H9 (cell line): ENCODE results near the gene ZIC4. TPM values are rescaled to one million over a fixed set of nuclear protein-coding genes. Genes with fewer than 3 reads are reported as not detected.

ENCODE experiments used
- DNase-seq: peaks from one replicate; pipeline ENCODE4 v3.0.0-alpha.2; 2017
- H2AFZ ChIP-seq: one replicate; pipeline ENCODE4 v1.6.1; 2013; ENCODE audit warnings: mild to moderate bottlenecking, low read length, control low read depth, moderate library complexity
- H2AK5ac ChIP-seq: 2 replicates; pipeline ENCODE4 v1.6.1; 2013; ENCODE audit warnings: low read length, control low read depth, mixed read lengths; ENCODE audit not compliant: insufficient read length
- H2BK120ac ChIP-seq: one replicate; pipeline ENCODE4 v1.6.1; 2013; ENCODE audit warnings: low read depth, mild to moderate bottlenecking, low read length, control low read depth, inconsistent platforms; ENCODE audit not compliant: poor library complexity, severe bottlenecking
- H2BK12ac ChIP-seq: 2 replicates; pipeline ENCODE4 v1.6.1; 2013; ENCODE audit warnings: low read length, control low read depth, mixed read lengths, low read depth; ENCODE audit not compliant: insufficient read length
- H2BK15ac ChIP-seq: 2 replicates; pipeline ENCODE4 v1.6.1; 2013; ENCODE audit warnings: low read depth, low read length, control low read depth
- H2BK20ac ChIP-seq: one replicate; pipeline ENCODE4 v1.6.1; 2013; ENCODE audit warnings: low read depth, mild to moderate bottlenecking, low read length, control low read depth, inconsistent platforms; ENCODE audit not compliant: poor library complexity, severe bottlenecking
- H2BK5ac ChIP-seq: 2 replicates; pipeline ENCODE4 v1.6.1; 2013; ENCODE audit warnings: low read length, control low read depth, mixed read lengths; ENCODE audit not compliant: insufficient read length
- H3K14ac ChIP-seq: 2 replicates; pipeline ENCODE4 v1.6.1; 2013; ENCODE audit warnings: low read length, control low read depth; ENCODE audit not compliant: insufficient read depth
- H3K18ac ChIP-seq: 2 replicates; pipeline ENCODE4 v1.6.1; 2013; ENCODE audit warnings: low read depth, mild to moderate bottlenecking, mixed read lengths, low read length, control low read depth; ENCODE audit not compliant: insufficient read length
- H3K23ac ChIP-seq: 2 replicates; pipeline ENCODE4 v1.6.1; 2013; ENCODE audit warnings: low read length, control low read depth, mixed read lengths, low read depth; ENCODE audit not compliant: insufficient read length
- H3K23me2 ChIP-seq: 2 replicates; pipeline ENCODE4 v1.6.1; 2013; ENCODE audit warnings: low read depth, mild to moderate bottlenecking, mixed read lengths, low read length, control low read depth; ENCODE audit not compliant: insufficient read length, poor library complexity, severe bottlenecking
- H3K27ac ChIP-seq: 2 replicates; pipeline ENCODE4 v1.5.1; 2013; ENCODE audit warnings: low read length, control low read depth, mixed read lengths, low read depth; ENCODE audit not compliant: insufficient read length
- H3K27me3 ChIP-seq: 2 replicates; pipeline ENCODE4 v1.6.1; 2013; ENCODE audit warnings: low read length, control low read depth, inconsistent platforms; ENCODE audit not compliant: insufficient read depth
- H3K4ac ChIP-seq: 2 replicates; pipeline ENCODE4 v1.6.1; 2013; ENCODE audit warnings: low read depth, mild to moderate bottlenecking, control low read depth, inconsistent platforms, low read length, moderate library complexity
- H3K4me1 ChIP-seq: 2 replicates; pipeline ENCODE4 v1.6.1; 2013; ENCODE audit warnings: low read length, control low read depth, inconsistent platforms; ENCODE audit not compliant: insufficient read depth
- H3K4me2 ChIP-seq: 2 replicates; pipeline ENCODE4 v1.6.1; 2013; ENCODE audit warnings: low read length, control low read depth, mixed read lengths; ENCODE audit not compliant: insufficient read length, insufficient read depth
- H3K56ac ChIP-seq: 2 replicates; pipeline ENCODE4 v1.6.1; 2013; ENCODE audit warnings: low read depth, mild to moderate bottlenecking, mixed read lengths, low read length, control low read depth; ENCODE audit not compliant: insufficient read length
- H3K79me1 ChIP-seq: 2 replicates; pipeline ENCODE4 v1.6.1; 2013; ENCODE audit warnings: low read depth, mild to moderate bottlenecking, moderate library complexity, low read length, control low read depth, inconsistent platforms; ENCODE audit not compliant: insufficient read depth, poor library complexity, severe bottlenecking
- H3K79me2 ChIP-seq: 2 replicates; pipeline ENCODE4 v1.6.1; 2013; ENCODE audit warnings: low read length, control low read depth, inconsistent platforms; ENCODE audit not compliant: insufficient read depth
- H3K9ac ChIP-seq: 2 replicates; pipeline ENCODE4 v1.6.1; 2013; ENCODE audit warnings: low read length, control low read depth, mixed read lengths; ENCODE audit not compliant: insufficient read length; ENCODE audit errors: extremely low read depth
- H3K9me3 ChIP-seq: one replicate; pipeline ENCODE4 v1.6.1; 2013; ENCODE audit warnings: low read depth, low read length, inconsistent platforms; ENCODE audit not compliant: control insufficient read depth
- H3T11ph ChIP-seq: one replicate; pipeline ENCODE4 v1.6.1; 2013; ENCODE audit warnings: mild to moderate bottlenecking, low read length, control low read depth, inconsistent platforms
- H4K20me1 ChIP-seq: one replicate; pipeline ENCODE4 v1.6.1; 2013; ENCODE audit not compliant: control insufficient read depth, insufficient read length, insufficient read depth
- H4K5ac ChIP-seq: 2 replicates; pipeline ENCODE4 v1.6.1; 2013; ENCODE audit warnings: low read depth, mild to moderate bottlenecking, mixed read lengths, low read length, control low read depth; ENCODE audit not compliant: insufficient read length
- H4K8ac ChIP-seq: replicated peaks from 2 replicates; pipeline ENCODE4 v1.6.1; 2013; ENCODE audit warnings: low read length, control low read depth, mixed read lengths, low read depth; ENCODE audit not compliant: insufficient read length
- H4K91ac ChIP-seq: 2 replicates; pipeline ENCODE4 v1.6.1; 2013; ENCODE audit warnings: low read depth, mild to moderate bottlenecking, moderate library complexity, mixed read lengths, low read length, control low read depth; ENCODE audit not compliant: insufficient read length
- H3K27ac Mint-ChIP-seq, 3 experiments: 2 replicates in 2 of 3; 3 replicates in 1 of 3; pipeline ENCODE4 v1.8.0; 2020 to 2021; ENCODE audit warnings: mixed read lengths in 3 of 3, mild to moderate bottlenecking in 1 of 3, moderate library complexity in 1 of 3
- H3K27me3 Mint-ChIP-seq: 2 replicates; pipeline ENCODE4 v1.8.0; 2021; ENCODE audit warnings: low read depth, mild to moderate bottlenecking, moderate library complexity, mixed read lengths
- H3K36me3 Mint-ChIP-seq, 3 experiments: 2 replicates in 2 of 3; 3 replicates in 1 of 3; pipeline ENCODE4 v1.8.0; 2020 to 2021; ENCODE audit warnings: low read depth in 3 of 3, mixed read lengths in 3 of 3; ENCODE audit not compliant: insufficient read depth in 1 of 3
- H3K4me1 Mint-ChIP-seq, 2 experiments: 2 replicates each; pipeline ENCODE4 v1.8.0; 2020; ENCODE audit warnings: mixed read lengths in 2 of 2
- H3K4me3 Mint-ChIP-seq, 2 experiments: 2 replicates in 1 of 2; 3 replicates in 1 of 2; pipeline ENCODE4 v1.8.0; 2020 to 2021; ENCODE audit warnings: mild to moderate bottlenecking in 2 of 2, mixed read lengths in 2 of 2, moderate library complexity in 1 of 2
- H3K9me3 Mint-ChIP-seq, 2 experiments: 2 replicates in 1 of 2; 3 replicates in 1 of 2; pipeline ENCODE4 v1.8.0; 2020; ENCODE audit warnings: mild to moderate bottlenecking in 2 of 2, mixed read lengths in 2 of 2, moderate library complexity in 1 of 2
- WGBS: extraction: QIAGEN DNeasy Blood & Tissue Kit; methylation state at CpG from one replicate; pipeline ENCODE4 v1.1.7; 2013; ENCODE audit warnings: missing lambda C conversion rate, low lambda C conversion rate, mixed read lengths; ENCODE audit not compliant: insufficient read length; ENCODE audit errors: extremely low coverage; 5-methylcytosine and 5-hydroxymethylcytosine counted together
- total RNA-seq: library from RNA; stranded (reverse); gene quantifications from 2 replicates; pipeline ENCODE4 v1.2.1, GENCODE V29; 2021
- TF ChIP-seq, protein P1 (sequence below): fragments of 200-600 bp; sonication (generic); conservative IDR thresholded peaks from 3 replicates; pipeline ENCODE4 v1.8.0; 2021; ENCODE audit warnings: antibody characterized with exemption, mild to moderate bottlenecking

Gene ZIC4
- total RNA-seq, 1 experiment from 2014 or later = not detected

DNA sequence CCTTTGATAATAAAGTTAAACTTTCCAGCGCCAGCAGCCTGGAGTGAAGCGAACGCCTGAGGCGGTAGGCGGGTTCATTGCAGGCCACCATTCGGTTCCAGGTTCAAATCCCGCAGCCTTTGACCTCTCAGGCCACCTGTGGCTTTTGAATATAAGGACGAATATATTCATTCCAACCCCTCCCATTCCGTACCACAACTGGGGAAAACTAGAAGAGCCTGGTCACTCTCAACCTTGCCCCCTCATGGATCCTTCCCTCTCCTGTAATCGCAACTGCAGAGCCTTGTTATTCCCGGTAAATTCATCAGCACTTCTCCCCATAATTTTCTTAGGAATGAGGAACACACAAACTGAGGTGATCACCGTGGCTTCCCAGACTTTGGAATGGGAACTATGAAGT is 35.2 kb downstream of the ZIC4 start:
- H3K4me1 Mint-ChIP-seq = peaks cover 24 to 60% of the 10 kb centered on the region in 2 experiments
- peak; percentile 71 for DNase-seq
- Histone ChIP-seq H3K18ac (no peak overlapping the region), H4K5ac (no peak overlapping the region), H3K56ac (no peak overlapping the region), H3K23me2 (no peaks in the 10 kb centered on the region), H3K23ac (no peak overlapping the region), H2BK12ac (no peak overlapping the region), H4K20me1 (no peaks in the 10 kb centered on the region), H3K27ac (no peak overlapping the region), H3K4me1 (no peaks in the 10 kb centered on the region), H2BK120ac (no peak overlapping the region), H2AK5ac (no peak overlapping the region), H2BK15ac (no peak overlapping the region), H3K79me1 (no peaks in the 10 kb centered on the region), H2AFZ (no peak overlapping the region), H3T11ph (no peak overlapping the region), H3K27me3 (peaks cover 84% of the 10 kb centered on the region), H3K4me2 (peak overlapping the region; percentile 19), H3K14ac (no peak overlapping the region), H4K8ac (no peak overlapping the region), H2BK20ac (no peak overlapping the region), H2BK5ac (no peak overlapping the region), H3K79me2 (no peaks in the 10 kb centered on the region), H3K9me3 (no peaks in the 10 kb centered on the region), H3K9ac (no peak overlapping the region), H3K4ac (no peak overlapping the region), H4K91ac (no peak overlapping the region)
- no peaks in the 10 kb centered on the region; a peak in 1 of 7 replicates for H3K36me3 Mint-ChIP-seq
- H3K27ac Mint-ChIP-seq = no peak overlapping the region; a peak in 1 of 7 replicates
- peaks cover 0 to 2% of the 10 kb centered on the region in 2 experiments; a peak in 2 of 5 replicates for H3K9me3 Mint-ChIP-seq
- peak overlapping the region in 1 of 2 experiments; percentile 67; a peak in 3 of 5 replicates for H3K4me3 Mint-ChIP-seq
- no CpG with 5 or more reads among the region's 12 CpGs for WGBS
- TF ChIP-seq, protein P1, sequence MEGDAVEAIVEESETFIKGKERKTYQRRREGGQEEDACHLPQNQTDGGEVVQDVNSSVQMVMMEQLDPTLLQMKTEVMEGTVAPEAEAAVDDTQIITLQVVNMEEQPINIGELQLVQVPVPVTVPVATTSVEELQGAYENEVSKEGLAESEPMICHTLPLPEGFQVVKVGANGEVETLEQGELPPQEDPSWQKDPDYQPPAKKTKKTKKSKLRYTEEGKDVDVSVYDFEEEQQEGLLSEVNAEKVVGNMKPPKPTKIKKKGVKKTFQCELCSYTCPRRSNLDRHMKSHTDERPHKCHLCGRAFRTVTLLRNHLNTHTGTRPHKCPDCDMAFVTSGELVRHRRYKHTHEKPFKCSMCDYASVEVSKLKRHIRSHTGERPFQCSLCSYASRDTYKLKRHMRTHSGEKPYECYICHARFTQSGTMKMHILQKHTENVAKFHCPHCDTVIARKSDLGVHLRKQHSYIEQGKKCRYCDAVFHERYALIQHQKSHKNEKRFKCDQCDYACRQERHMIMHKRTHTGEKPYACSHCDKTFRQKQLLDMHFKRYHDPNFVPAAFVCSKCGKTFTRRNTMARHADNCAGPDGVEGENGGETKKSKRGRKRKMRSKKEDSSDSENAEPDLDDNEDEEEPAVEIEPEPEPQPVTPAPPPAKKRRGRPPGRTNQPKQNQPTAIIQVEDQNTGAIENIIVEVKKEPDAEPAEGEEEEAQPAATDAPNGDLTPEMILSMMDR = no peak
- peaks cover 98% of the 10 kb centered on the region for H3K27me3 Mint-ChIP-seq
